OCI-LY7 (cell line): ENCODE data around the gene LLPH. TPM values are rescaled to one million over a fixed set of nuclear protein-coding genes. Genes with fewer than 3 reads are reported as not detected.

Experiments
- BruUV-seq: library from RNA; stranded (reverse); fragments of 400-500 nt; replicated peaks from 2 replicates; lab custom pipeline; 2021; lab: Mats Ljungman, UMichigan
- CTCF ChIA-PET: fragments of 300-600 bp; sonication (Branson Sonifier 250); formaldehyde crosslinking; loops from one replicate; lab custom pipeline; 2022; ENCODE audit warnings: antibody characterized with exemption; ENCODE audit not compliant: unreplicated experiment; lab: Charles Lee
- POLR2A ChIA-PET: fragments of 300-600 bp; sonication (Branson Sonifier 250); formaldehyde crosslinking; loops from one replicate; lab custom pipeline; 2022; ENCODE audit warnings: antibody characterized with exemption; lab: Charles Lee
- DNase-seq: peaks from one replicate; pipeline ENCODE4 v3.0.0-alpha.2; 2015; ENCODE audit warnings: low spot score
- H2AFZ ChIP-seq: fragments of 200-600 bp; sonication (generic), shearing (Covaris generic); 2 replicates; pipeline ENCODE4 v1.6.1; 2014; ENCODE audit warnings: mild to moderate bottlenecking, antibody characterized with exemption, low read length, moderate library complexity
- H3K27ac ChIP-seq: fragments of 200-600 bp; sonication (generic); 2 replicates; pipeline ENCODE4 v1.5.1; 2014; ENCODE audit warnings: mixed run types, low read depth, mild to moderate bottlenecking, moderate library complexity, low read length, inconsistent platforms; ENCODE audit not compliant: poor library complexity, severe bottlenecking
- H3K36me3 ChIP-seq: fragments of 200-600 bp; sonication (generic); 2 replicates; pipeline ENCODE4 v1.6.1; 2014; ENCODE audit warnings: mild to moderate bottlenecking, antibody characterized with exemption, low read length, moderate library complexity, mixed read lengths; ENCODE audit not compliant: insufficient read depth
- H3K4me1 ChIP-seq: fragments of 200-600 bp; sonication (generic); 2 replicates; pipeline ENCODE4 v1.5.1; 2014; ENCODE audit warnings: mild to moderate bottlenecking, low read length; ENCODE audit not compliant: insufficient read depth, poor library complexity, severe bottlenecking
- H3K4me2 ChIP-seq: fragments of 200-600 bp; sonication (generic); 2 replicates; pipeline ENCODE4 v1.6.1; 2014; ENCODE audit warnings: mild to moderate bottlenecking, low read length
- H3K4me3 ChIP-seq: fragments of 200-600 bp; sonication (generic); 2 replicates; pipeline ENCODE4 v1.5.1; 2014; ENCODE audit warnings: mild to moderate bottlenecking, low read depth, low read length; ENCODE audit not compliant: poor library complexity, severe bottlenecking
- H3K79me2 ChIP-seq: fragments of 200-600 bp; sonication (generic); 2 replicates; pipeline ENCODE4 v1.6.1; 2016; ENCODE audit warnings: low read depth, mild to moderate bottlenecking, low read length, moderate library complexity, mixed read lengths; ENCODE audit not compliant: insufficient read depth
- H3K9me2 ChIP-seq: fragments of 200-600 bp; sonication (generic); 2 replicates; pipeline ENCODE4 v1.6.1; 2016; ENCODE audit warnings: mild to moderate bottlenecking, low read length, mixed read lengths; ENCODE audit not compliant: insufficient read depth
- H3K9me3 ChIP-seq: fragments of 200-600 bp; sonication (generic); 2 replicates; pipeline ENCODE4 v1.6.1; 2014; ENCODE audit warnings: mild to moderate bottlenecking, mixed run types, low read length, mixed read lengths
- H4K20me1 ChIP-seq: fragments of 200-600 bp; sonication (generic); 2 replicates; pipeline ENCODE4 v1.6.1; 2014; ENCODE audit warnings: mild to moderate bottlenecking, antibody characterized with exemption, low read length, moderate library complexity, mixed read lengths; ENCODE audit not compliant: insufficient read depth
- CTCF ChIP-seq: fragments of 200-600 bp; sonication (generic); conservative IDR thresholded peaks from 2 replicates; pipeline ENCODE4 v1.5.1; 2014; ENCODE audit warnings: mild to moderate bottlenecking, antibody characterized with exemption, low read length, moderate library complexity, mixed read lengths
- EZH2phosphoT487 ChIP-seq: fragments of 200-600 bp; sonication (generic); IDR thresholded peaks from 2 replicates; pipeline ENCODE4 v1.6.1; 2018; ENCODE audit warnings: low read depth, borderline replicate concordance, mild to moderate bottlenecking, mixed run types, antibody characterized with exemption, low read length, moderate library complexity, mixed read lengths
- intact Hi-C: fragments of 100-400 bp; cut with micrococcal nuclease; formaldehyde crosslinking; loops from one replicate; pipeline ENCODE4 v1.10.0; 2022; ENCODE audit not compliant: unreplicated experiment
- total RNA-seq, 2 experiments: library from RNA; depleted of rRNA in 1 of 2; stranded (reverse); fragments of >200 nt in 1 of 2; shearing (Covaris generic) in 1 of 2; gene quantifications; 2 replicates each; pipeline ENCODE4 v1.2.3, GENCODE V29; 2014 to 2022

The LLPH gene
- total RNA-seq, 2 experiments from 2014 or later: 5.7 to 39.6 TPM

DNA sequence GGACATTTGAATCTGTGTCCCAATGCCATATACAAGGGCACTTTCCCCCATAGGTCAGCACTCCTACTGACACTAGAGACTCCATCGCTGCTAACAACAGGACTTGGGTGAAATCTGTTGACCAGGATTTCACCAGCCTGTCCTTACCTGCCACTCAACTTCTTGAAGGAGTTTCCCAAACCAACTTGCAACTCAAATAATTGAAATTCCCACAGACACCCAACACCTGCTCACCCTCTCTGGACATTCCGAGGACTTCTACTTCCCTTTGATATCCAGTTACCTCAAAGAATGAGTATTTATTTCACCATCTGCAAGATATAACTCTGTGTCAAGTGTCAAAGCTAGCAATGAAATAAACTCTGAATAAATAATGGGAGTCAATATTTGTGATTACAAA is 44.6 kb downstream of the LLPH start:
- H3K9me2 ChIP-seq: no peaks in the 10 kb centered on the region
- H3K4me1 ChIP-seq: no peaks in the 10 kb centered on the region
- CTCF ChIA-PET: no interaction called here
- H3K36me3 ChIP-seq: no peaks in the 10 kb centered on the region
- intact Hi-C loops: loop anchor here (5.0 kb wide), 1 partner anchor 529 kb away; no protein-coding TSS in a partner anchor
- no peaks in the 10 kb centered on the region for H3K79me2 ChIP-seq
- no peak for TF ChIP-seq CTCF
- TF ChIP-seq EZH2phosphoT487: no peak
- POLR2A ChIA-PET: interaction anchor here (0.6 kb wide), 1 partner anchor 149 kb away, joined by 3 read pairs; no protein-coding TSS in a partner anchor
- no peak overlapping the region for H3K27ac ChIP-seq
- H3K4me2 ChIP-seq: no peak overlapping the region
- no TSS peak for BruUV-seq
- no peak overlapping the region for H3K4me3 ChIP-seq
- DNase-seq: no peak
- H2AFZ ChIP-seq: no peak overlapping the region
- H3K9me3 ChIP-seq: no peaks in the 10 kb centered on the region
- H4K20me1 ChIP-seq: no peaks in the 10 kb centered on the region

GRCh38 chr12:66085213-66085612 is 45.3 kb downstream of the LLPH start:
- no peaks in the 10 kb centered on the region for H3K9me2 ChIP-seq
- H3K4me2 ChIP-seq: no peak overlapping the region
- no peak for DNase-seq
- BruUV-seq: no TSS peak
- H3K9me3 ChIP-seq: no peaks in the 10 kb centered on the region
- H4K20me1 ChIP-seq: no peaks in the 10 kb centered on the region
- intact Hi-C loops: loop anchor here (5.0 kb wide), 1 partner anchor 528 kb away; no protein-coding TSS in a partner anchor
- no peaks in the 10 kb centered on the region for H3K36me3 ChIP-seq
- ChIA-PET CTCF (no interaction called here), POLR2A (no interaction called here)
- TF ChIP-seq EZH2phosphoT487 (no peak), CTCF (no peak)
- no peak overlapping the region for H3K4me3 ChIP-seq
- H3K79me2 ChIP-seq: no peaks in the 10 kb centered on the region
- H3K4me1 ChIP-seq: no peaks in the 10 kb centered on the region
- no peak overlapping the region for H2AFZ ChIP-seq
- no peak overlapping the region for H3K27ac ChIP-seq

GRCh38 chr12:66083766-66084165 is 46.8 kb downstream of the LLPH start:
- no peak overlapping the region for H3K27ac ChIP-seq
- no TSS peak for BruUV-seq
- H3K9me2 ChIP-seq: no peaks in the 10 kb centered on the region
- DNase-seq: no peak
- H3K9me3 ChIP-seq: no peaks in the 10 kb centered on the region
- H3K4me2 ChIP-seq: no peak overlapping the region
- H3K4me1 ChIP-seq: no peaks in the 10 kb centered on the region
- POLR2A ChIA-PET: interaction anchor here (0.6 kb wide), 1 partner anchor 115 kb away, joined by 3 read pairs; no protein-coding TSS in a partner anchor
- H4K20me1 ChIP-seq: no peaks in the 10 kb centered on the region
- H2AFZ ChIP-seq: no peak overlapping the region
- intact Hi-C loops: no loop called here
- H3K4me3 ChIP-seq: no peak overlapping the region
- TF ChIP-seq CTCF: no peak
- no peak for TF ChIP-seq EZH2phosphoT487
- H3K79me2 ChIP-seq: no peaks in the 10 kb centered on the region
- CTCF ChIA-PET: no interaction called here
- no peaks in the 10 kb centered on the region for H3K36me3 ChIP-seq
